DOHH2 (cell line): Measurements from ENCODE around the gene TANGO2.

ENCODE experiments used
- CTCF ChIP-seq: fragments of 200-600 bp; sonication (generic); IDR thresholded peaks from one replicate; pipeline ENCODE4 v1.5.1; 2014; ENCODE audit warnings: antibody characterized with exemption, mild to moderate bottlenecking, low read depth, low read length; ENCODE audit not compliant: poor library complexity, severe bottlenecking
- EZH2phosphoT487 ChIP-seq: fragments of 200-600 bp; sonication (generic); IDR thresholded peaks from 2 replicates; pipeline ENCODE4 v1.6.1; 2017; ENCODE audit warnings: borderline replicate concordance, mild to moderate bottlenecking, antibody characterized with exemption, low read length, moderate library complexity, mixed read lengths

- no peak for TF ChIP-seq EZH2phosphoT487
- no peak for TF ChIP-seq CTCF
Measured at GRCh38 chr22:19971276-19972124, 49.4 kb upstream of the TANGO2 start.
